Limb (tissue), 2 donors: Measurements from ENCODE around the gene TRAF5.

ENCODE experiments used
- DNase-seq, 2 donors: peaks; one replicate each; pipeline ENCODE4 v3.0.0-alpha.2; 2016; ENCODE audit errors: extremely low spot score in 2 of 2

Gene TRAF5

DNA sequence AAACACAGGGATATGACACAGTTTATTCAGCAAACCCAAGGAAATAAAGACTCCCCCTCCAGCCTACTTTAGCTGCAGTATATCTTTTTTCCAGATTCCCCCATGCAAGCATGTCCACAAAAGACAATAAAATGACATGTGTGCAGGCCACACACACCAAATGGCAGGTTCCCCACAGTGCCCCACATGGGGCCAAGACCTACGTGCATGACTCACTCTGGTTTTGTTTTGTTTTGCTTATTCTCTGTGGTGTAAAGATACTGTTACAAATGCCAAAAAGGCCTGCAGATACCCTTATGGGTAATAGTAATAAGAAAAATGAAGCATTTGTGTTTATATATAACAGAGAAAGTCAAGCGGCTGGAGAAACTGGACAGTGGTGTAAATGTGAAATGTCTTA lies 93.8 kb downstream of the TRAF5 start:
- DNase-seq, result no peak

DNA sequence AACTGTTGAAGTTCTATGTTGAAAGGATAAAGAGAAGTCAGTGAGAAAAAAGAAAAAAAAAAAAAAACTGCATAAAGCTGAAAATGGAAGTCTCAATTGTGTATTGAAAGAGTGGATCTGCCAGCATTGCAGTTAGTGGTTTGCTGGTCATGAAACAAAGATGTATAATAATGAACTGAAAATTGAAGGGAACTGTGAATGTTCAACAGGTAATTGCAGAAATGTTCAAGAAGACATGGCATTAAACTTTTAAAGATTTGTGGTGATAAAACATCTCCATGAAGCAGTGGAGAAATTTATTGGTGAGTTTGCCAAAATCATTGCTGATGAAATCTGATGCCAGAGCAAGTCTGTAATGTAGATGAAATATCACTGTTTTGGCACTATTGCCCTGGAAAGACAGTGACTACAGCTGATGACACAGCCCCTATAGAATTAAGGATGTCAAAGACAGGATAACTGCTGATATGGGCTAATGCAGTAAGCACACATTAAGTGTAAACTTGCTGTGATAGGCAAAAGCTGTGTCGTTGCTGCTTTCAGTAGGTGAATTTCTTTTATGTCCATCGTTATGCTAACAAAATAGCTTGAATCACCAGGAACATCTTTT lies 94.3 kb downstream of the TRAF5 start:
- no peak for DNase-seq

GRCh38 chr1:211424018-211424417 lies 97.4 kb downstream of the TRAF5 start:
- DNase-seq, result no peak
